Urothelium cell line (cell line): ENCODE measurements around the gene PLCB4.

ENCODE experiments used
- DNase-seq: peaks from one replicate; pipeline ENCODE4 v3.0.0; 2011; ENCODE audit warnings: low spot score, mixed read lengths
- FAIRE-seq: peaks from 2 replicates; lab custom pipeline; 2011; peaks lifted over from hg19 to GRCh38; lab: Jason Lieb, UNC

The PLCB4 gene

GRCh38 chr20:9165261-9165660, 96.4 kb downstream of the PLCB4 start:
- DNase-seq (no peak), FAIRE-seq (no peak)

- no peak for DNase-seq
These were observed 97.4 kb downstream of the PLCB4 start for GRCh38 chr20:9166153-9166780.

GRCh38 chr20:9169409-9169808, 100.5 kb downstream of the PLCB4 start:
- DNase-seq: no peak
- no peak for FAIRE-seq

More at GRCh38 chr20:9166153-9166780, 97.4 kb downstream of the PLCB4 start:
- no peak for FAIRE-seq

- FAIRE-seq: no peak
These were observed 104.0 kb downstream of the PLCB4 start for GRCh38 chr20:9172851-9173250.

GRCh38 chr20:9177278-9177677, 108.4 kb downstream of the PLCB4 start:
- no peak for DNase-seq
- no peak for FAIRE-seq

More at GRCh38 chr20:9172851-9173250, 104.0 kb downstream of the PLCB4 start:
- no peak for DNase-seq

GRCh38 chr20:9179193-9179802, 110.4 kb downstream of the PLCB4 start:
- FAIRE-seq: no peak

GRCh38 chr20:9179867-9180266, 111.0 kb downstream of the PLCB4 start:
- DNase-seq (no peak), FAIRE-seq (no peak)

More at GRCh38 chr20:9179193-9179802, 110.4 kb downstream of the PLCB4 start:
- DNase-seq: peak; percentile 46

GRCh38 chr20:9180481-9181257, 111.8 kb downstream of the PLCB4 start:
- no peak for DNase-seq
- no peak for FAIRE-seq

- DNase-seq: no peak
- no peak for FAIRE-seq
These were observed 116.6 kb downstream of the PLCB4 start for GRCh38 chr20:9185511-9185910.

- no peak for DNase-seq
These were observed 117.5 kb downstream of the PLCB4 start for GRCh38 chr20:9186396-9186795.

GRCh38 chr20:9195031-9195430, 126.1 kb downstream of the PLCB4 start:
- no peak for DNase-seq
- no peak for FAIRE-seq

More at GRCh38 chr20:9186396-9186795, 117.5 kb downstream of the PLCB4 start:
- no peak for FAIRE-seq

- DNase-seq: no peak
- no peak for FAIRE-seq
These were observed 127.2 kb downstream of the PLCB4 start for GRCh38 chr20:9196110-9196509.

GRCh38 chr20:9198460-9198859, 129.6 kb downstream of the PLCB4 start:
- FAIRE-seq (no peak), DNase-seq (no peak)

- FAIRE-seq (no peak), DNase-seq (no peak)
These were observed 131.3 kb downstream of the PLCB4 start for GRCh38 chr20:9200196-9200595.

- peak; percentile 74 for DNase-seq
- peak; percentile 73 for FAIRE-seq
These were observed 131.7 kb downstream of the PLCB4 start for GRCh38 chr20:9200620-9201019.

GRCh38 chr20:9202420-9203080, 133.7 kb downstream of the PLCB4 start:
- FAIRE-seq (no peak), DNase-seq (no peak)

- FAIRE-seq (no peak), DNase-seq (no peak)
These were observed 134.2 kb downstream of the PLCB4 start for GRCh38 chr20:9203081-9203447.

- DNase-seq (no peak), FAIRE-seq (no peak)
These were observed 136.1 kb downstream of the PLCB4 start for GRCh38 chr20:9204979-9205378.

GRCh38 chr20:9206486-9206885, 137.6 kb downstream of the PLCB4 start:
- DNase-seq: no peak
- FAIRE-seq: no peak

GRCh38 chr20:9207253-9207652, 138.4 kb downstream of the PLCB4 start:
- FAIRE-seq (no peak), DNase-seq (no peak)

- FAIRE-seq (no peak), DNase-seq (no peak)
These were observed 141.5 kb downstream of the PLCB4 start for GRCh38 chr20:9210356-9210755.
